ENCODE measurements around the gene RASGEF1C.

Gene RASGEF1C

GRCh38 chr5:180082633-180083420 is 126.2 kb downstream of the RASGEF1C start:
- Histone ChIP-seq H3K36me3 (ENCODE audit: control insufficient read depth, insufficient read depth, low read length) (no peaks in the 10 kb centered on the region), H3K9me3 (ENCODE audit: control insufficient read depth, low read length) (no peaks in the 10 kb centered on the region), H3K9ac (ENCODE audit: low read length) (no peak overlapping the region), H3K27me3 (ENCODE audit: control insufficient read depth, insufficient read depth, low read length) (peaks cover 10% of the 10 kb centered on the region), H3K4me3 (ENCODE audit: low read length) (no peak overlapping the region), H3K4me1 (ENCODE audit: control insufficient read depth, insufficient read depth, low read length) (peaks cover 5% of the 10 kb centered on the region)

- H3K27me3 ChIP-seq (ENCODE audit: control insufficient read depth, insufficient read depth, low read length): peaks cover 10% of the 10 kb centered on the region
- H3K4me1 ChIP-seq (ENCODE audit: control insufficient read depth, insufficient read depth, low read length): peaks cover 5% of the 10 kb centered on the region
- no peak overlapping the region for H3K9ac ChIP-seq (ENCODE audit: low read length)
- no peak overlapping the region for H3K4me3 ChIP-seq (ENCODE audit: low read length)
- no peaks in the 10 kb centered on the region for H3K9me3 ChIP-seq (ENCODE audit: control insufficient read depth, low read length)
- H3K36me3 ChIP-seq (ENCODE audit: control insufficient read depth, insufficient read depth, low read length): no peaks in the 10 kb centered on the region
These were observed 127.5 kb downstream of the RASGEF1C start for GRCh38 chr5:180081481-180081880.

- no peak overlapping the region for H3K9ac ChIP-seq (ENCODE audit: low read length)
- no peaks in the 10 kb centered on the region for H3K9me3 ChIP-seq (ENCODE audit: control insufficient read depth, low read length)
- H3K4me1 ChIP-seq (ENCODE audit: control insufficient read depth, insufficient read depth, low read length): peaks cover 5% of the 10 kb centered on the region
- H3K27me3 ChIP-seq (ENCODE audit: control insufficient read depth, insufficient read depth, low read length): peaks cover 10% of the 10 kb centered on the region
- H3K36me3 ChIP-seq (ENCODE audit: control insufficient read depth, insufficient read depth, low read length): no peaks in the 10 kb centered on the region
- no peak overlapping the region for H3K4me3 ChIP-seq (ENCODE audit: low read length)
These were observed 128.3 kb downstream of the RASGEF1C start for GRCh38 chr5:180080486-180081280.

GRCh38 chr5:180079702-180080466 is 129.1 kb downstream of the RASGEF1C start:
- Histone ChIP-seq H3K4me1 (ENCODE audit: control insufficient read depth, insufficient read depth, low read length) (no peaks in the 10 kb centered on the region), H3K9ac (ENCODE audit: low read length) (no peak overlapping the region), H3K27me3 (ENCODE audit: control insufficient read depth, insufficient read depth, low read length) (peaks cover 10% of the 10 kb centered on the region), H3K4me3 (ENCODE audit: low read length) (no peak overlapping the region), H3K9me3 (ENCODE audit: control insufficient read depth, low read length) (no peaks in the 10 kb centered on the region), H3K36me3 (ENCODE audit: control insufficient read depth, insufficient read depth, low read length) (no peaks in the 10 kb centered on the region)

GRCh38 chr5:180078348-180078747 is 130.7 kb downstream of the RASGEF1C start:
- Histone ChIP-seq H3K4me1 (ENCODE audit: control insufficient read depth, insufficient read depth, low read length) (no peaks in the 10 kb centered on the region), H3K9me3 (ENCODE audit: control insufficient read depth, low read length) (no peaks in the 10 kb centered on the region), H3K4me3 (ENCODE audit: low read length) (no peak overlapping the region), H3K36me3 (ENCODE audit: control insufficient read depth, insufficient read depth, low read length) (no peaks in the 10 kb centered on the region), H3K9ac (ENCODE audit: low read length) (no peak overlapping the region), H3K27me3 (ENCODE audit: control insufficient read depth, insufficient read depth, low read length) (peaks cover 10% of the 10 kb centered on the region)

- no peak overlapping the region for H3K4me3 ChIP-seq (ENCODE audit: low read length)
- no peaks in the 10 kb centered on the region for H3K4me1 ChIP-seq (ENCODE audit: control insufficient read depth, insufficient read depth, low read length)
- peaks cover 10% of the 10 kb centered on the region for H3K27me3 ChIP-seq (ENCODE audit: control insufficient read depth, insufficient read depth, low read length)
- H3K9me3 ChIP-seq (ENCODE audit: control insufficient read depth, low read length): no peaks in the 10 kb centered on the region
- H3K9ac ChIP-seq (ENCODE audit: low read length): no peak overlapping the region
- no peaks in the 10 kb centered on the region for H3K36me3 ChIP-seq (ENCODE audit: control insufficient read depth, insufficient read depth, low read length)
These were observed 131.3 kb downstream of the RASGEF1C start for GRCh38 chr5:180077594-180078284.

- Histone ChIP-seq H3K9ac (ENCODE audit: low read length) (no peak overlapping the region), H3K4me1 (ENCODE audit: control insufficient read depth, insufficient read depth, low read length) (peaks cover under 1% of the 10 kb centered on the region), H3K9me3 (ENCODE audit: control insufficient read depth, low read length) (no peaks in the 10 kb centered on the region), H3K4me3 (ENCODE audit: low read length) (no peak overlapping the region), H3K36me3 (ENCODE audit: control insufficient read depth, insufficient read depth, low read length) (no peaks in the 10 kb centered on the region), H3K27me3 (ENCODE audit: control insufficient read depth, insufficient read depth, low read length) (peaks cover 10% of the 10 kb centered on the region)
These were observed 133.3 kb downstream of the RASGEF1C start for GRCh38 chr5:180075703-180076102.

- H3K4me1 ChIP-seq (ENCODE audit: control insufficient read depth, insufficient read depth, low read length): peaks cover 13% of the 10 kb centered on the region
- no peaks in the 10 kb centered on the region for H3K36me3 ChIP-seq (ENCODE audit: control insufficient read depth, insufficient read depth, low read length)
- no peak overlapping the region for H3K4me3 ChIP-seq (ENCODE audit: low read length)
- H3K9me3 ChIP-seq (ENCODE audit: control insufficient read depth, low read length): no peaks in the 10 kb centered on the region
- peaks cover 3% of the 10 kb centered on the region for H3K27me3 ChIP-seq (ENCODE audit: control insufficient read depth, insufficient read depth, low read length)
- no peak overlapping the region for H3K9ac ChIP-seq (ENCODE audit: low read length)
These were observed 134.5 kb downstream of the RASGEF1C start for GRCh38 chr5:180074462-180074861.

GRCh38 chr5:180072556-180072955 is 136.5 kb downstream of the RASGEF1C start:
- Histone ChIP-seq H3K4me3 (ENCODE audit: low read length) (peak overlapping the region; percentile 22), H3K4me1 (ENCODE audit: control insufficient read depth, insufficient read depth, low read length) (peaks cover 15% of the 10 kb centered on the region), H3K36me3 (ENCODE audit: control insufficient read depth, insufficient read depth, low read length) (no peaks in the 10 kb centered on the region), H3K9me3 (ENCODE audit: control insufficient read depth, low read length) (no peaks in the 10 kb centered on the region), H3K9ac (ENCODE audit: low read length) (peak overlapping the region; percentile 69), H3K27me3 (ENCODE audit: control insufficient read depth, insufficient read depth, low read length) (no peaks in the 10 kb centered on the region)

- Histone ChIP-seq H3K9ac (ENCODE audit: low read length) (peak overlapping the region; percentile 69), H3K36me3 (ENCODE audit: control insufficient read depth, insufficient read depth, low read length) (no peaks in the 10 kb centered on the region), H3K27me3 (ENCODE audit: control insufficient read depth, insufficient read depth, low read length) (no peaks in the 10 kb centered on the region), H3K4me3 (ENCODE audit: low read length) (peak overlapping the region; percentile 22), H3K4me1 (ENCODE audit: control insufficient read depth, insufficient read depth, low read length) (peaks cover 15% of the 10 kb centered on the region), H3K9me3 (ENCODE audit: control insufficient read depth, low read length) (no peaks in the 10 kb centered on the region)
These were observed 136.8 kb downstream of the RASGEF1C start for GRCh38 chr5:180072256-180072548.

- Histone ChIP-seq H3K9me3 (ENCODE audit: control insufficient read depth, low read length) (no peaks in the 10 kb centered on the region), H3K4me1 (ENCODE audit: control insufficient read depth, insufficient read depth, low read length) (peaks cover 15% of the 10 kb centered on the region), H3K4me3 (ENCODE audit: low read length) (peak within 1 kb of the TSS; percentile 78), H3K9ac (ENCODE audit: low read length) (peak within 1 kb of the TSS; percentile 77), H3K27me3 (ENCODE audit: control insufficient read depth, insufficient read depth, low read length) (no peaks in the 10 kb centered on the region), H3K36me3 (ENCODE audit: control insufficient read depth, insufficient read depth, low read length) (no peaks in the 10 kb centered on the region)
These were observed 137.3 kb downstream of the RASGEF1C start, which contains the start of gene RNF130 for GRCh38 chr5:180071531-180072255. RNF130 (minus strand) TSS chr5:180071759; CDS start chr5:180071702, 57 bp downstream.

Data from mucosa of stomach (tissue), 1 donor.